ENCODE measurements around the gene GRM8. TPM values are rescaled to one million over a fixed set of nuclear protein-coding genes. Genes with fewer than 3 reads are reported as not detected.

GRM8 gene
- total RNA-seq, 1 donor from 2014 or later, result 0.72 TPM

DNA sequence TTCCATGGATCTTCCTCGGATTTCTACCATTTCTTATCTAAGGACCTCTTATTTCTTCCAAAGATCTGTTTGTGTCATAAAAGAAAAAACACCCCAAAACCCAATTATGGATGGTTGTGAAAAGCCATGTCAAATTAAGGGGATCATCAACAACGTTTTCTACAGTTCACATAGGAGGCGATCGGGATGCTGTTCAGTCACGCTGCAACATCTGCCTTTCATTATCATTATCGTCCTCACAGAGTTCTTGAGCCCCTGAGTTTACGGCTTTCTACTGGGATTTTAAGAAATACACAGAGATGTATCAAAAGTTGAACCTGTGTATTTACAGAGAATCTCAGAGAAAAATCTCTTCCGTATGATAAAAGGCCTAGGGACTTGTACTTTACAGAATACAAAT is 101.4 kb downstream of the GRM8 start:
- no peak for DNase-seq (ENCODE audit: low read depth)

GRCh38 chr7:127150543-127150942 is 102.2 kb downstream of the GRM8 start:
- DNase-seq (ENCODE audit: low read depth), result no peak

GRCh38 chr7:127146746-127147536 is 105.8 kb downstream of the GRM8 start:
- no peak for DNase-seq (ENCODE audit: low read depth)

GRCh38 chr7:127137146-127137545 is 115.6 kb downstream of the GRM8 start:
- no peak for DNase-seq (ENCODE audit: low read depth)

DNA sequence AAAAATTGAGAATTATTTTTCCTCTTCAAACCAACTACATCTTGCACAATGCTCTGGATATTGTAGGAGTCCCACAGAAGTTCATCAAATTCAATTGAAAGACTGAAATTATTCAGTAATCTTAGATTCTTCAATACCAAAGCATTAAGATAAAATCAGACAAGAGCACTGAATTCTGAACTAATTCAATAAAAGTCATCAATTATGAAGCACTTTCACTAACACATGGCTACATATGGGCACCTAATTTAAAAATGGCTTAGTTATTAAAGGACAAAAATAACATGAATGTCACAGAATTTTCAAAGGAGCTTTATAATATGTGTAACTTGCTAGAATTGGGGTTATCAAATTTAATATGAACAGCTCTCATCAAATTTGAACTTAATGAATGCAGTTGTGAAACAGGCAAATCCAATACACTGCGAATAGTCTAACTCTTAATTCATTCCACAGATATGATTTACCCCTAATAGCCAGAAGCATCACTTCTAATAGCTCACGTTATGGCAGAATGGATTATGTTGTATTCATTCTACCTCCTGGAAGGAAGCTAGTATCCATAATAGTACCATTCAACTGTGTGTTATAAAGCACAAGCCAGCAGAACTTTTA is 116.8 kb downstream of the GRM8 start:
- DNase-seq (ENCODE audit: low read depth), result no peak

DNA sequence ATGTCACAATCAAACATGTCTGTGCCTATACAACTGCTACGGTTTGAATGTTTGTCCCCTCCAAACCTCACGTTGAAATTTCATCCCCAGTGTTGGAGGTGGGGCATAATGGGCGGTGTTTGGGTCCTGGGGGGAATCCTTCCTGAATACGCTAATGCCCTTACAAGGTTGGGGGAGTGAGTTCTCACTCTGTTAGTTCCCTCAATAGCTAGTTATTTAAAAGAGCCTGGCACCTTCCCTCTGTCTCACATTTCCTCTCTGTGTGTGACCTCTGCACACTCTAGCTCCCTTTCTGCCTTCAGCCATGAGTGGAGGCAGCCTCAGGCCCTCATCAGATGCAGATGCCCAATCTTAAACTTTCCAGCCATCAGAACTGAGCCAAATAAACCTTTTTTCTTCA is 129.5 kb downstream of the GRM8 start:
- DNase-seq (ENCODE audit: low read depth), result no peak

GRCh38 chr7:127119517-127119916 is 133.2 kb downstream of the GRM8 start:
- DNase-seq (ENCODE audit: low read depth), result no peak

GRCh38 chr7:127114742-127115265 is 137.9 kb downstream of the GRM8 start:
- no peak for DNase-seq (ENCODE audit: low read depth)

DNA sequence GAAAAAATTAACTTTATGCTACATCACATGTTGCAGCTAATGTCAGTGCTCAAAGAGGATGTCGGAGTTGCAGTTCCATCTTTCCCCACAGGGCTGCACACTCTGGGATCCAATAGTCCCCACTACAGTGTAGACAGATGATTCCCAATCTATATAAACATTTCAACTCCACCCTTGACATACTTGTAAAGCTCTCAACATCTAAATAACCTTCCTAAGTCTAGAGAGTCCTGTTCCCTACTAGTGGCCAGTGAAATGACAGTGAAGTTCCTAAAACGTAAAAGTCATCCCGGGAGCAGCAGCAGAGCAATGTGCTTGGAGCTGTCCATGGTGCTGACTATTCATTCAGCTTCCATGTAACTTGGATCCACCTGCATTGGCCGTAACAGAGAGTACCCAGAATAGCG is 145.1 kb downstream of the GRM8 start:
- DNase-seq (ENCODE audit: low read depth), result peak; percentile 64

DNA sequence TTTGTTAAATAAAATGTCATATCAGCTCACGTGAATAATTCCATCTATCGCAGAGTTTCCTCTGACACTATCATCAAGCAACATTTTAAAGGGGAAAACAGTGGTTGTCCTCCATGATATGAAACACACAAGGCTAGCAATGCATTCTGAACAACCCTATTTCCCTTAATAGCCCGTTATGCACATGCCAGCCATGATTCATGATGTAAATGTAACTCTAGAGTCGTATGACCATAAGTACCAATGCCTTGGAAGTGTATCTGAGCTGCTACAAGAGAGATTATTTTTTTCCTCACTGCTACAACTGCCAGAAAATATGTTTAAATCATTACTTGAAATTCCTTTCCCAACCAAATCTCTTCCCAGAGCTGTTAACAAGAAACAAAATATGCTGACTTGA is 159.4 kb downstream of the GRM8 start:
- DNase-seq (ENCODE audit: low read depth), result no peak

- DNase-seq (ENCODE audit: low read depth), result no peak
Observed at GRCh38 chr7:127091620-127092019, 161.1 kb downstream of the GRM8 start.

DNA sequence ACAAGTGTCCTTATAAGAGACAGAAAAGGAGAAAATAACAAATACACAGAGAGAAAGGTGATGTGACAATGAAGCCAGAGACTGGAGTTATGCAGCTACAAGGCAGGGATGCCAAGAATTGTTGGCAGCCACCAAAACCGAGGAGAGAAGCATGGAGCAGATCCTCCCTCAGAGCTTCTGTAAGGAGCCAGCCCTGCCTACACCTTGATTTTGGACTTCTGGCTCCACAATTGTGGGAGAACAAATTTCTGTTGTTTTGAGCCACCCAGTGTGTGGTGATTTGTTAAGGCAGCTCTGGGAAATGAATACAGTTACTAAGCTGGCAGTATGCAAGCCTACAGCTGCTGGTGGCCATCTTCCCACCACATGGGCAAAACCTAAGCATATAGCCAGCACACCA is 163.6 kb downstream of the GRM8 start:
- DNase-seq (ENCODE audit: low read depth), result no peak

DNA sequence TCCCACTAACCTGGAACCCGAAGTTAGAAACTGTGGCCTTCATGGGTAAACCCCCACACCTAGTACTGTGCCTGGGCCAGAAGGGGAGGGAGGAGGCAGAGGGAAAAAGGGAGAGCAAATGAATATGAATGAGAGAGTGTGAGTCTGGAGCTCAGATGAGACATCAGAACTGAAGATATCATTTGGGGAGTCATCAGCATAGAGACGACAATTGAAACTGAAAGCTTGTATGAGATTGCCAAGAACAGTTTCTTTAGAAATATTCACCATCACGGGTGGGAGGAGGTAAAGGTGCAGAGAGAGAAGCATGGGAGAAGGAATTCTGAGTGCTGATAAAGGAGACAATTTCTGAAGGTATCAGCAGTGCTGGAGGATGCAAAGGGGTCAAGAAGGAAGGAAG is 171.2 kb downstream of the GRM8 start:
- no peak for DNase-seq (ENCODE audit: low read depth)

DNA sequence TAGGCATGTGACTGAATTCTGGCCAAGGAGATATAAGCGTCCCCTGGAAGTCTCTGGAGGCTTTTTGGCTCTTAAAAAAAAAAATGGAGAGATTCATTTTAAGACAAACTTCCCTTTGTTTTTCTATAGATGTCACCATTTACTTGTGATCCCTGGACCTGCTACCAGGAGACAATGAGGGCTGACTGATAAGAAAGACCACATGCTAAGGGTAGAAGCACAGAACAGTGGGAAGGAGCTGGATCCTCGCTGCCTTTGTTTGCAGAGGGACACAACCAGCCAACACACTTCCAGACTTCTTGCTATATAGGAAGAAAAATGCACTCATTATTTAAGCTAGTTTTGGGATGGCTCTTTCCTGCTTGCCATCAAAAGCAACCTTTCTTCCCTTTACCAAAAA is 172.2 kb downstream of the GRM8 start:
- no peak for DNase-seq (ENCODE audit: low read depth)

DNA sequence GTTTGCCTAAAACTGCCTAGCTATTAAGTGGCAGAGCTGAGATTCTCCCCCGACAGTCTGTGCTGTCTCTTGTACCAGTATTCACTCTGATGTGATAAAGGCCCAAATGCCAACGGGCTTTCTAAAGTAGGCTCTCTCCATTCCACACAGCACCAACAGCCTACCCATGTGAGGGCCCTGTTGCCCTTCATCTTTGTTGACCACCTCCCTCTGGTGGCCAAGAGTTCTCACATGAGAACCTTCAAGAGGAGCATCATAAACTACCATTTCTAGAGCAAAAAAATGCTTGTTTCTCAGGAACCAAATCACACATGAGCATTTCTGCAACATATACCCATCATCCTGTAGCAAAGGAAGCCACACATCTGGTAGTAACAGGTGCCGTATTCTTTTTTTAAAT is 185.8 kb downstream of the GRM8 start:
- no peak for DNase-seq (ENCODE audit: low read depth)

GRCh38 chr7:127059475-127059874 is 193.3 kb downstream of the GRM8 start:
- no peak for DNase-seq (ENCODE audit: low read depth)

- DNase-seq (ENCODE audit: low read depth), result no peak
Observed at GRCh38 chr7:127057918-127058317, 194.8 kb downstream of the GRM8 start.

- no peak for DNase-seq (ENCODE audit: low read depth)
Observed at GRCh38 chr7:127056202-127056601, 196.5 kb downstream of the GRM8 start.

DNA sequence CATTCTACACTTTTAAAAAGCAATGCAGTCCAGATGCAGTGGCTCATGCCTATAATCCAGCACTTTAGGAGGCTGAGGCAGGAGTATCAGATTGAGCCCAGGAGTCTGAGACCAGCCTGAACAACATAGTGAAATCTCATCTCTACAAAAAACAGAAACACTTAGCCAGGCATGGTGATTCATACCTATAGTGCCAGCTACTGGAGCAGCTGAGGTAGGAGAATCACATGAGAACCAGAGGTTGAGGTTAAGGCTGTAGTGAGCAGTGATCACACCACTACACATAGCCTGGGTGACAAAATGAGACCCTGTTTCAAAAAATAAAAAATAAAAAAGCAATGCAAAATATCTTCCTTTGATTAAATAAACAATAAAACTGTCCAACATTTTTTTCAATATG is 205.2 kb downstream of the GRM8 start:
- no peak for DNase-seq (ENCODE audit: low read depth)

DNA sequence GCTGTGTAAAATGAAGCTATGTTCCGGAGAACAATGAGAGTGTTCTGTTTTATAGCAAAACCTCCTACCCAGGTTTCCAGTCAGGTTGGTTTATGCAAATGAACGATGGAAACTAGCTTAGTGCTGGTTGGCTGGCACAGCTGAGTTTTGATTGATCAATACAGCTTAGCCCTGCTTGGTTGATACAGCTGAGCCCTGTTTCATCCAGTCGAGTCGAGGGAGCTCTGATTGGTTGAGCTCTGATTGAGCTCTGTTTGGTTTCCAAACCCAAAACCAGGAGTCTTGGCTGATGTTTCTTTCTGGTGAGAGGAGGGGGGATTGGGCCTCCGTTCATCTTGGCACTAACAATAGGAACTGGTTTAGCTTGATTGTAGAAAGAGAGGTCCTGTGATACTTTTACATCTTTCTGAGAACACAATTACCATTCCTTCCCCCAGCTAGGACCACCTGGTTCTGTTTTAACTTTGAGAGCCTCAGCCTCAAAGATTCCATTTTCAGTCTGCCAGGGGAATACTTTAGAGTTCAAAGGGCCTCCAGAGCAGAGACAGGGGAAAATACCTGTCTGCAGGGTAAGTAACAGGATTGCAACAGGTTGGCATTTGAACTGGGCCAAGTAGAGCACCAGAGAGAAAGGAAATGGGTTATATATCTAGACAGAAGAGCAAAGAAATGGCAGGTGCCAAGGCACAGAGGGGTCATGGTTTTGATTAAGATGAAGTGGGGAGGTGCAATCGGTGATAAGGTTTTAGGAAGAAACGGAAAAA is 210.9 kb downstream of the GRM8 start:
- DNase-seq (ENCODE audit: low read depth), result no peak

GRCh38 chr7:127040042-127040441 is 212.7 kb downstream of the GRM8 start:
- DNase-seq (ENCODE audit: low read depth), result no peak

DNA sequence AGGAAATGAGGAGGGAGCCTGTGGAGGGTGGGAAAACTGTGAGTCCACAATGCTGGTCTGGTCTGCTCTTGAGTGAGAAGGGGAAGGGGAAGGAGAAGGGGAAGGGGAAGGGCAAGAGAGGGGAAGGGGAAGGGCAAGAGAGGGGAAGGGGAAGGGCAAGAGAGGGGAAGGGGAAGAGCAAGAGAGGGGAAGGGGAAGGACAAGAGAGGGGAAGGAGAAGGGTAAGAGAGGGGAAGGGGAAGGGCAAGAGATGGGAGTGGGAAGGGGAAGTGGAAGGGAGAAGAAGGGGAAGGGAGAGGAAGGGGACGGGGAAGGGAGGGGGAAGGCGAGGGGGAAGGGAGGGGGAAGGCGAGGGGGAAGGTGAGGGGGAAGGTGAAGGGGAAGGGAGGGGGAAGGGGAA is 213.2 kb downstream of the GRM8 start:
- no peak for DNase-seq (ENCODE audit: low read depth)

All from myocyte (in vitro differentiated cells).